ENCODE measurements around the gene CARD14. TPM values are rescaled to one million over a fixed set of nuclear protein-coding genes. Genes with fewer than 3 reads are reported as not detected.

The CARD14 gene
- polyA plus RNA-seq, 1 donor (not counting 4 experiments of a cell fraction or from before 2014, with no cell fraction given) = 0.49 TPM

- TF ChIP-seq CTCF (optimal IDR thresholded peaks at IDR 0.05 in 1 of 3, IDR thresholded peaks at IDR 0.05 in 1 of 3, conservative IDR thresholded peaks at IDR 0.05 in 1 of 3; ENCODE audit: extremely low read depth in 1 of 3, insufficient read depth in 2 of 3, low read length in 3 of 3) = no peak
- no peak for TF ChIP-seq EZH2 (IDR thresholded peaks at IDR 0.05; ENCODE audit: low read length)
- Histone ChIP-seq H3K4me3 (ENCODE audit: control insufficient read depth in 2 of 3, extremely low read depth in 1 of 3, insufficient read depth in 2 of 3, low read depth in 1 of 3, low read length in 3 of 3) (no peak overlapping the region), H3K9me1 (ENCODE audit: control insufficient read depth, extremely low read depth, insufficient read depth, low read length) (no peaks in the 10 kb centered on the region), H3K27me3 (ENCODE audit: control insufficient read depth, extremely low read depth, insufficient read depth, low read length) (no peaks in the 10 kb centered on the region), H3K27ac (ENCODE audit: control insufficient read depth, insufficient read depth, low read length) (no peak overlapping the region), H2AFZ (ENCODE audit: control insufficient read depth, low read length) (no peak overlapping the region), H4K20me1 (ENCODE audit: control insufficient read depth, extremely low read depth, insufficient read depth, low read length) (no peaks in the 10 kb centered on the region), H3K4me1 (ENCODE audit: control insufficient read depth, extremely low read depth, insufficient read depth, low read length) (peaks cover 6% of the 10 kb centered on the region), H3K4me2 (ENCODE audit: control insufficient read depth, extremely low read depth, insufficient read depth, low read depth, low read length) (no peak overlapping the region), H3K9ac (ENCODE audit: control insufficient read depth, extremely low read depth, insufficient read depth, low read length) (no peak overlapping the region), H3K36me3 (ENCODE audit: control insufficient read depth in 2 of 2, extremely low read depth in 1 of 2, insufficient read depth in 2 of 2, low read length in 2 of 2) (peaks cover 5 to 6% of the 10 kb centered on the region in 2 experiments), H3K79me2 (ENCODE audit: control insufficient read depth, insufficient read depth, low read length) (no peaks in the 10 kb centered on the region), H3K9me3 (ENCODE audit: control insufficient read depth, low read depth, low read length) (no peaks in the 10 kb centered on the region)
- DNase-seq (ENCODE audit: low read depth, low spot score) (no peak), FAIRE-seq (no peak)
- dilution Hi-C loops (cut with MboI; ENCODE audit: extremely low pct_ligation_motif_present, low sequenced_read_pairs) = no loop called here
These were observed 45.0 kb downstream of the CARD14 start for GRCh38 chr17:80214878-80215210.

DNA sequence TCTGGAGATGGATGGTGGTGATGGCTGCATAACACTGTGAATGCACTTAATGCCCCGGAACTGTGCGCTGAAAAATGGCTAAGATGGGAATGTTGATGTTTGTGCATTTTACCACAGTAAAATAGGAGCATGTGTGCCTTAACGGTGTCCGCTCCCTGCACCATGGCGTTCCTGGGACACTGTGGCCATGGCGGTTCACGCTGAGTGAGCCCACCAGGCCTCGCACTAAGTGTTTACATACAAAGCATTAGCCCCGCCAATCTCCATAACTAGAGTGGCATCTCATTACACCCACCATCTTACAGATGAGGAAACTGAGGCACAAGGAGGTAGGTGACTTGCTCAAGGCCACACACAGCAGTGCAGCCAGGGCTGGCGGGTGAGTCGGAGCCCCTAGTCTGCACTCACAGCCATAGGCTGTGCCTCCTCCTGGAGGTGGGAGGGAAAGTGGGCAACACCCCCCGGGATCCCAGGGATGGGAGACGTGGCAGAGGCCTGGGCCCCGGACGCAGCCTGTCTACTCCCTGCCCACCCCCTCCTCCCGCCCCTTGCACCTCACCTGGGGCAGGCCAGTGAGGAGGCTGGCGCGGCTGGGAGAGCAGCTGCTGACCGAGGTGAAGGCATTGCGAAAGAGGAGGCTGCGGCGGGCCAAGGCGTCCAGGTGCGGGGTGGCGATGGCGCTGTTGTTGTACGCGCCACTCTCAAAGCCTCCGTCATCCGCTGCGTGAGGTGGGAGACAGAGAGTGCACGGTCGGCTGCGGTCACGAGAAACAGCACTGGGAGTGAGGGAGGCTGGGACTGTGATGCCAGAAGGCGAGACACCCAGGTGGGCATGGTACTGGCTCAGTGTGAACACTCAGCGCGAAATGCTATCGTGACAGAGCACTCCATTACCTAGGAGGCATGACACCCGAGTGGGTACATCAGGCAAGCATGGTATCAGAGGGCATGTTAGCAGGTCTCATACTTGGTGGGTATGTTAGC lies 46.9 kb downstream of the CARD14 start:
- FAIRE-seq (no peak), DNase-seq (ENCODE audit: low read depth, low spot score) (no peak)
- Histone ChIP-seq H3K79me2 (ENCODE audit: control insufficient read depth, insufficient read depth, low read length) (no peaks in the 10 kb centered on the region), H2AFZ (ENCODE audit: control insufficient read depth, low read length) (no peak overlapping the region), H4K20me1 (ENCODE audit: control insufficient read depth, extremely low read depth, insufficient read depth, low read length) (no peaks in the 10 kb centered on the region), H3K4me2 (ENCODE audit: control insufficient read depth, extremely low read depth, insufficient read depth, low read depth, low read length) (no peak overlapping the region), H3K27me3 (ENCODE audit: control insufficient read depth, extremely low read depth, insufficient read depth, low read length) (no peaks in the 10 kb centered on the region), H3K9me3 (ENCODE audit: control insufficient read depth, low read depth, low read length) (no peaks in the 10 kb centered on the region), H3K9ac (ENCODE audit: control insufficient read depth, extremely low read depth, insufficient read depth, low read length) (no peak overlapping the region), H3K27ac (ENCODE audit: control insufficient read depth, insufficient read depth, low read length) (no peak overlapping the region), H3K36me3 (ENCODE audit: control insufficient read depth in 2 of 2, extremely low read depth in 1 of 2, insufficient read depth in 2 of 2, low read length in 2 of 2) (peaks cover 3% of the 10 kb centered on the region in 2 experiments), H3K4me3 (ENCODE audit: control insufficient read depth in 2 of 3, extremely low read depth in 1 of 3, insufficient read depth in 2 of 3, low read depth in 1 of 3, low read length in 3 of 3) (no peak overlapping the region), H3K9me1 (ENCODE audit: control insufficient read depth, extremely low read depth, insufficient read depth, low read length) (no peaks in the 10 kb centered on the region), H3K4me1 (ENCODE audit: control insufficient read depth, extremely low read depth, insufficient read depth, low read length) (peaks cover 7% of the 10 kb centered on the region)
- dilution Hi-C loops (cut with MboI; ENCODE audit: extremely low pct_ligation_motif_present, low sequenced_read_pairs) = no loop called here
- TF ChIP-seq CTCF (optimal IDR thresholded peaks at IDR 0.05 in 1 of 3, IDR thresholded peaks at IDR 0.05 in 1 of 3, conservative IDR thresholded peaks at IDR 0.05 in 1 of 3; ENCODE audit: extremely low read depth in 1 of 3, insufficient read depth in 2 of 3, low read length in 3 of 3) (no peak), EZH2 (IDR thresholded peaks at IDR 0.05; ENCODE audit: low read length) (no peak)

Data from keratinocyte (primary cell).